ENCODE data around the gene KDELR3. TPM values are rescaled to one million over a fixed set of nuclear protein-coding genes. Genes with fewer than 3 reads are reported as not detected.

Gene KDELR3
- total and polyA plus RNA-seq, 7 donors = 0.53 to 1.9 (median 0.95) TPM

GRCh38 chr22:38448945-38449745 lies 18.8 kb upstream of the KDELR3 start:
- Histone ChIP-seq H3K4me3 (no peak overlapping the region), H3K9me3 (no peaks in the 10 kb centered on the region), H3K27me3 (ENCODE audit: insufficient read depth in 3 of 3, low read length in 2 of 3) (peaks cover 0 to 75% (median 10%) of the 10 kb centered on the region in 3 donors), H3K27ac (no peak overlapping the region), H3K36me3 (ENCODE audit: insufficient read depth in 1 of 2, low read depth in 1 of 2) (no peaks in the 10 kb centered on the region), H3K4me1 (no peaks in the 10 kb centered on the region)
- 62 to 67% (median 65%) methylated on average over 14 of the region's 14 CpGs for WGBS, 3 donors
- no peak for TF ChIP-seq CTCF (IDR thresholded peaks at IDR 0.05)
- DNase-seq (no peak), ATAC-seq (peak in 1 of 4 donors; percentile 12)
- intact Hi-C loops (cut with DNase I) = no loop called here

GRCh38 chr22:38449776-38450175 lies 18.1 kb upstream of the KDELR3 start:
- Histone ChIP-seq H3K27me3 (ENCODE audit: insufficient read depth in 3 of 3, low read length in 2 of 3) (peaks cover 0 to 75% (median 10%) of the 10 kb centered on the region in 3 donors), H3K4me1 (no peaks in the 10 kb centered on the region), H3K9me3 (no peaks in the 10 kb centered on the region), H3K36me3 (ENCODE audit: insufficient read depth in 1 of 2, low read depth in 1 of 2) (no peaks in the 10 kb centered on the region), H3K4me3 (no peak overlapping the region), H3K27ac (no peak overlapping the region)
- 65 to 71% (median 69%) methylated on average over 17 to 18 of the region's 18 CpGs for WGBS, 3 donors
- no peak for ATAC-seq
- DNase-seq = no peak
- TF ChIP-seq CTCF (IDR thresholded peaks at IDR 0.05) = no peak
- intact Hi-C loops (cut with DNase I) = no loop called here

- 47 to 49% (median 48%) methylated on average over 11 of the region's 11 CpGs for WGBS, 3 donors
- no peak for DNase-seq
- no peak overlapping the region for H3K4me3 ChIP-seq
- H3K27me3 ChIP-seq (ENCODE audit: insufficient read depth in 3 of 3, low read length in 2 of 3) = peaks cover 0 to 72% (median 10%) of the 10 kb centered on the region in 3 donors
- intact Hi-C loops (cut with DNase I) = no loop called here
- no peaks in the 10 kb centered on the region for H3K4me1 ChIP-seq
- TF ChIP-seq CTCF (IDR thresholded peaks at IDR 0.05) = no peak
- H3K36me3 ChIP-seq (ENCODE audit: insufficient read depth in 1 of 2, low read depth in 1 of 2) = no peaks in the 10 kb centered on the region
- no peak for ATAC-seq
- no peaks in the 10 kb centered on the region for H3K9me3 ChIP-seq
- H3K27ac ChIP-seq = no peak overlapping the region
Measured at GRCh38 chr22:38450234-38450797, 17.6 kb upstream of the KDELR3 start.

GRCh38 chr22:38451404-38451803 lies 16.5 kb upstream of the KDELR3 start:
- no peak for ATAC-seq
- Histone ChIP-seq H3K4me1 (no peaks in the 10 kb centered on the region), H3K27ac (no peak overlapping the region), H3K36me3 (ENCODE audit: insufficient read depth in 1 of 2, low read depth in 1 of 2) (no peaks in the 10 kb centered on the region), H3K9me3 (no peaks in the 10 kb centered on the region), H3K4me3 (no peak overlapping the region), H3K27me3 (ENCODE audit: insufficient read depth in 3 of 3, low read length in 2 of 3) (peaks cover 0 to 73% (median 19%) of the 10 kb centered on the region in 3 donors)
- 90 to 100% (median 96%) methylated on average over 2 of the region's 2 CpGs for WGBS, 3 donors
- DNase-seq = no peak
- no peak for TF ChIP-seq CTCF (IDR thresholded peaks at IDR 0.05)
- intact Hi-C loops (cut with DNase I) = no loop called here

Data from psoas muscle (tissue), 8 donors.